HG02943 (cell line): ENCODE data around the gene ACER2.
"Not testable (repeated sequence)": the region's sequence is repeated elsewhere in the genome, so short reads cannot be mapped to it uniquely, and the experiment has no call there.

Experiments
- ATAC-seq: cut with Tn5 transposase; IDR thresholded peaks from one replicate; pipeline ENCODE4 v1.9.1; 2021; ENCODE audit warnings: mild to moderate bottlenecking, low read depth, moderate library complexity; ENCODE audit not compliant: unreplicated experiment

Gene ACER2

DNA sequence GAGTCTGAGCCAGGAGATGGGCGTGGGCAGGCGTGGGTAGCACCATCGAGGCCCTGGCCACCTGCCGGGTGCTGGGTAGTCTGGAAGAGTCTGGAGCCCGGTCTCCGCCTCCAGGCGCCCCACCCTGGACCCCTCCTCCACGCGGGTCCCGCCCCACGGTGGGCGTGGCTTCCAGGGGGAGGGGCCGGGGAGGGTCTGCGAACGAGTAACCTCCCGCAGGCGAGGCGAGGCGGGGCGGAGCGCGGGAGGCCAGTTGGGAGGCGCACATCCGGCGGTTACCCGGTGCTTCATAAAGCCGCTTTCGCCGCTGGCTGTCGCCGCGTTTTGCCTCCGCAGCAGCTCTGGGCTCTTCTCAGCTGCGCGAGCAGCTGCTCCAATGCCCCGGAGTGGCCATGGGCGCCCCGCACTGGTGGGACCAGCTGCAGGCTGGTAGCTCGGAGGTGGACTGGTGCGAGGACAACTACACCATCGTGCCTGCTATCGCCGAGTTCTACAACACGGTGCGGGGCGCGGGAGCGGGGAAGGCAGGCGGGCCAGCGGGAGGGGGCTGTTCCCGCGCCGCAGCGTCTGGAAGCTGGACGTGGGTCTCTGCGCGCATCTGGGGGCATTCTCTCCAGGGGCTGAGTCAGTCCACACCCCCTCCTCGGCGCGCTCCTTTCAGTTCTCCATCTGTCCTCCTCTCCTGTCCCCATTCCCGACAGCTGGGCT lies at the start of gene ACER2:
ACER2 (plus strand) TSS at position 317 of the 708 bp plus-strand sequence; CDS start at position 393, 76 bp downstream.
- peak; percentile 89 for ATAC-seq

DNA sequence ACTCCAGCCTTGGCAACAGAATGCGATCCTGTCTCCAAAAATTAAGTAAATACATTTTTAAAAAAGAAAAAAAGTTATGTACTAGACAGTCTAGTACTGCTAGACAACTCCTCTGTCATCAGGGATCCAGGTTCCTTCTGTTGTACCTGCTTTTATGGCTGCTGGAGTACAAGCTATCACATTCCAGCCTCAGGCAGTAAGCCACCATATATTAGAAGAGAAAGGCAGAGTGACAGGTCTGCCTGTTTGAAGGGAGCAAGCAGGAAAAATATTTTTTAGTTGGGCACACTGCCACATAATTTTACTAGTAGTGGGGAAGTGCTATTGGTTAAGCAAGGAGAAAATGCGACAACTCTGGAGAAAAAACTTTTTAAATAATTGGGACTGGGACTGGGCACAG lies 39.7 kb upstream of the ACER2 start:
- ATAC-seq: no peak

DNA sequence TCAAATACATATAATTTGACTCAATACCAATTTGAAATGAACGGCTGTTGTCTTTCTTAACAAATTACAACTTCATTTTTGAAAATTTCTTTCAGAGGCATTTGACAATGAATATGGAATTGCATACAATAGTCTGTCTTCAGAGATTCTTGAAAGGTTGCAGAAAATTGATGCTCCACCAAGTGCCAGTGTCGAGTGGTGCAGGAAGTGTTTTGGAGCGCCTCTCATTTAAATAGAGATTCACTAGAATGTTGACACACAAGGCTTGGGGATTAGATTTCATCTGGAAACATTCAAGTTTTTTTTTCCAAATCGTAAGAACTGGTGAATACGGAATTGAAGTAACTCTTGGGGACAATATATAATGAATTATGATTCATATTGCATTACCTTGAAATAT lies 36.9 kb upstream of the ACER2 start:
- no peak for ATAC-seq

DNA sequence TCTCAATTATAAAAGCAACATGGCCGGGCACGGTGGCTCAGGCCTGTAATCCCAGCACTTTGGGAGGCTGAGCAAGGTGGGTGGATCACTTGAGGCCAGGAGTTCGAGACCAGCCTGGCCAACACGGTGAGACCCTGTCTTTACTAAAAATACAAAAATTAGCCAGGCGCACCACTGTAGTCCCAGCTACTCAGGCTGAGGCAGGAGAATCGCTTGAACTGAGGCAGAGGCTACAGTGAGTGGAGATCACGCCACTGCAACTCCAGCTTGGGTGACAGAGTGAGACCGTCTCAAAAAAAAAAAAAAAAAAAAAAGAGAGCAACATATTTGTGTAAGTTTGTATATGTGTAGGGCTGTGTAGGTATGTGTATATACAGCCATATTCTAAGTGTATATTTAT lies 36.2 kb upstream of the ACER2 start:
- no peak for ATAC-seq

DNA sequence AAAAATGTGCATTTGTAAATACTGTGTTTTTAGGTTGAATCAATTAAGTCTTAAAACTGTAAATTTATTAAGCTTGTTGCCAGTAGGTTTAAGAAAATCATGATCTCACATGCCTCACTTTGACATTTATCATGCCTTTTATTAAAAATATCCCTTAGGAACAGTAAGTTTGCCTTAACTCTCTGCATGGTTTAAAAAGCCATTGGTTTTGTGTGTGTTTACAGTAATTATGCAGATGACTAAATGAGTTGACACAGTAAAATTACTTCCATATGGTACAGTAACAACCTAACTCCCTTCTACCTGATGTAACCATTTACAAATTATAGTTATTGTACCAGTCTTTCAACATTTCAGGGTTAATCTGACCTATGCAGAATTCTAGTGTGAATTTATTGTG lies 35.3 kb upstream of the ACER2 start:
- no peak for ATAC-seq

DNA sequence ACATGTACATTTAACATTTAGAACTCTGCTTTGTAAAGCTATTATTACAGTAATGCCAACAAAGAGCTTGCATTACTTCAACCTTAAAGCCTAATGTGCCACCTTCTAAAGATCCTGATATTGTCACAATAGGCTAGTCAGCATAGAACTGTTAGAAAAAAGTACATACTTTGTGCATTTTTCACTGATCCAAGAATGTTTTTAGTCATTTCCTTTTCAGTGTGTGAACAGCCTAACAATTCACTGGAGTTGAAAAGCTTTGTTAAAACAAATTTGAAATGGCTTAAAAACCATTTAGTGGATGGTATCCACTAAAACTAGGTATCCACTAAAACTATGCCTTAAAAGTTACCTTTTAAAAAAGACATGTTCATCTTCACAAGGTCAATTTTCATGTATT lies 33.3 kb upstream of the ACER2 start:
- ATAC-seq: no peak

DNA sequence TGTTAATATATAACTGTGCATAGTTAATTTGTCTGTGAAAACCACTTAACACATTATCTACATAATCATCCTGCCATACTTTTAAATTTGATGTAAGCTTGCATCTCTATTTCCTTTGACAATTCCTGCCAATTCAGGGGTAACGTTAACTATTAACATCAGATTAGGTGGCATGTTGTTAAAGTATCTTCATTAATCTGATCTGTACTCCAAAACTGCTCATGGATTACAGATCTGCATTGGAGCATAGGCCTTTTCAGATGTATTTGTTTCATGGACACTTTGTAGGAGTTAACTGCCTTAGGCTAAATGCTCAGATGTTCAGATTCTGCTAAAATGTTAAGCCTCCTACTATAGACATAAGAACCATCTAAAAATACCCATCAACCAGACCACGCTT lies 31.9 kb upstream of the ACER2 start:
- no peak for ATAC-seq

DNA sequence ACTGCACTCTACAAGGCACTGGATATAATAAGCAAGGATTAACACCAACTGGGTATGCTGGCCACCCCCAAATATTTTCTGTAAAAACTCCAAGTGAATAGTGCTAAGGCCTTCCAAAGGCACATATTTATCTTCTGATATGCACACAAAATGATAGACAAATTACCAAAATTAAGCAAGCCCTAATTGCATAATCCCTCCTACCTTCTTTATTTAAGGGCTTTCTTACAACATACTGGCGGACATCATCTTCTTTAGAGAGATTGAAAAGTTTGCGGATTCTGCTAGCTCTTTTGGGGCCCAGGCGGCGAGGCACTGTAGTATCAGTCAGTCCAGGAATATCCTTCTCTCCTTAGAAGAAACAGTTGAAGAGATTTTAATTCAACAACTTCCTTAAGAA lies 30.6 kb upstream of the ACER2 start:
- no peak for ATAC-seq

DNA sequence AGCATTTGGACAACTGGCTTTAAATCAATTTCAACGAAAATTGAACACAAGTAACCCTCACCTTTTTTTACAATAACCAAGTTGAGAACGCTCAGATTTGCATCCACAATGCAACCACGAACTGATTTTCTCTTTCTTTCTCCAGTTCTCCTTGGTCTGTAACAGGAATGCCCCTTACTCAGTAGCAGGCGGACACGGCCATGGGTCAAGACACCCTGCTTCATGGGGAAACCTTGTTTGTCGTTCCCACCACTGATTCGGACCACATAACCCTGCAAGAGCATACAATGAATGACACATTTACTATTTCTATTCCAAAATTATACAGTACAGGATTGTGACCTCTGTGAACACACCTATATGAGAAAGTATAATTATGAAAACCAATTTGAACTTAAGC lies 30.2 kb upstream of the ACER2 start:
- ATAC-seq: no peak

DNA sequence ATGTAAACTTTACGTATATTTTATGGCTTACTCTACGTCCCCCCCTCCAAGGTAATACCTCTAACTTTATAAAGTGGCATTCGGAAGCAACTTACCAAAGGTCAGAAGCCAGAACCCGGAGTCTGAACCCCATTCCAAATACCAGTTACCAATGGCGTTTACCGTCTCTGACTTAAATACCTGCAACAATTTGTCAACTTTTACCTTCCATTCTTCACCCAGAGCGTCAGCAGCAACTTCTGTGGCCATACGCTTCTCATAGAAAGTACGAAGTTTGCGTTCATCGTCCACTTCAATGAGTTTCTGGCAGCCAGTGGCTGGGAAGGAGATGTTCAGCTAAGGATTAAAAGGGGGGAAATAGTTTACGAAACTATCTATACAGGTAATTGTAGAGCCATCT lies 29.5 kb upstream of the ACER2 start:
- ATAC-seq: no peak

DNA sequence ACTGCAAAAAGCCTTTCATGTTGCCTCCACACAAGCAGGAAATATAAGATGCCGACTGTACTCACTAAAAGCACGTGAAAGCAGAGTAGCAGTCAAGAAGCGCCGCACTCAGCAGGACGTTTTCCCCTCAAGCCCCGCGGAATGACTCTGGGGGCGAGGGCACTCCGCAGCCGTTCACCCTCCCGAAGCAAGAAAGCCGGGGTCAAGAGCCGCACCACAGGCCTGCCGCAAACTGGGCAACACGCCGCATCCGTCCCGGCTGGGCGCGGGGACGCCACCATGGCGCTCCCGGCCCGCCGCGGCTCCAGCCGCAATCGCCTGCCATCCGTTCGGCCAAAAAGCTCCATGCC lies 29.1 kb upstream of the ACER2 start:
- peak; percentile 32 for ATAC-seq

DNA sequence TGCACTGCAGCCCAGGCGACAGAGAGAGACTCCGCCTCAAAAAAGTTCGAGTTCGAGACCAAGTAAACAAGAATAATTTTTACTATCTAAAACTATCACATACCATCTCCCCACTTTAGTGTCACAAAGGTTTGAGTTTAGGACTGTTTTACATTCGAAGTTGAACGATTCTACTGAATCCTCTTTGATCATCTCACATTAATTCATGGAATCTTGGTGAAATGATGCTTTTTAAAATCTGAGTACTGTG lies 28.1 kb upstream of the ACER2 start:
- no peak for ATAC-seq

DNA sequence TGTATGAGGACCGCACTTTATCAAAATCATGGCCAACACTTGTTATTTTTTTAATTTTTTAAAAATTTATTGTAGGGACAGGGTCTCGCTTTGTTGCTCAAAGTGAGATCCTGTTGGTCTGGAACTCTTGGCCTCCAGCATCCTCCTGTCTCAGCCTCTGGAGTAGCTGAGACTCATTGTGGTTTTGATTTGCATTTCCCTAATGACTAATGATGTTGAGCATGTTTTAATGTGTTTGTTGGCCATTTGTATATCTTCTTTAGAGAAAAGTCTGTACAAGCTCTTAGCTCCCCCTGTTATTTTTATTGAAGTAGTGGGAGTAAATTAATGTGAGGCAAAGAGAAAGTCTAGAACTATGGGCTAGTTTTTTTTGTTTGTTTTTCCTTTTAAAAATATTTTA lies 27.2 kb upstream of the ACER2 start:
- ATAC-seq: no peak

DNA sequence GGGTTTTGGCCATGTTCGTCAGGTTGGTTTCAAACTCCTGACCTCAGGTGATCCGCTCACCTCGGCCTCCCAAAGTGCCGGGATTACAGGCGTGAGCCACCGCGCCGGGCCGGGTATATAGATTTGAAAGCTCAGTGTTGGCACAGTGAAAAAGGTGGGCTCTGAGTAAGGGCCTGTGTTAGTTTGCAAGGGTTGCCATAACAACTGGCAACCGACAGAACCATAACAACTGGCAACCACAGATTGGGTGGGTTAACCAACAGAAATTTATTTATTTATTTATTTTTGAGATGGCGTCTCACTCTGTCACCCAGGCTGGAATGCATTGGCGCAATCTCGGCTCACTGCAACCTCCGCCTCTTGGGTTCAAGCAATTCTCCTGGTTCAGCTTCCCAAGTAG lies 23.6 kb upstream of the ACER2 start:
- not testable (repeated sequence) for ATAC-seq

DNA sequence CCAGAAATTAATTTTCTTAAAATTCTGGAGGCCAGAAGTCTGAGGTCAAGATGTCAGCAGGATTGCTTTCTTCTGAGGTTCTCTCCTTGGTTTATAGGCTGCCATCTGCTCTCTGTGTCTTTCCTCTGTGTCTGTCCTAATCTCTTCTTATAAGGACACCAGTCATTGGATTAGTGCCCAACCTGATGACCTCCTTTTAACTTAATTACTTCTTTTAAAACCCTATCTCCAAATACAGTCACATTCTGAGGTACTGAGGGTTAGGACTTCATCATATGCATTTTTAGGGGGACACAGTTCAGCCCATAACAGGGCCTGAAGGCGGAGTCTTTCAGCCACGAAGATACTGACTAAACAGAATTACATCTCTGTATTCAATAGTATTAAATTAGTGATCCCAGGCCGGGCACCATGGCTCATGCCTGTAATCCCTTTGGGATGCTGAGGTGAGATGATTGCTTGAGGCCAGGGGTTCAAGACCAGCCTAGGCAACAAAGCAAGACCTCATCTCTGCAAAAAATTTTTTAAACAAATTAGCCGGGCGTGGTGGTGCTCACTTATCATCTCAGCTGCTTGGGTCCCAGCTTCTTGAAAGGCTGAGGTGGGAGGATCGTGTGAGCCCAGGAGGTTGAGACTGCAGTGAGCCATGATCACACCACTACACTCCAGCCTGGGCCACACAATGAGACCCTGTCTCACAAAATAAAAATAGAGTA lies 22.9 kb upstream of the ACER2 start:
- no peak for ATAC-seq

DNA sequence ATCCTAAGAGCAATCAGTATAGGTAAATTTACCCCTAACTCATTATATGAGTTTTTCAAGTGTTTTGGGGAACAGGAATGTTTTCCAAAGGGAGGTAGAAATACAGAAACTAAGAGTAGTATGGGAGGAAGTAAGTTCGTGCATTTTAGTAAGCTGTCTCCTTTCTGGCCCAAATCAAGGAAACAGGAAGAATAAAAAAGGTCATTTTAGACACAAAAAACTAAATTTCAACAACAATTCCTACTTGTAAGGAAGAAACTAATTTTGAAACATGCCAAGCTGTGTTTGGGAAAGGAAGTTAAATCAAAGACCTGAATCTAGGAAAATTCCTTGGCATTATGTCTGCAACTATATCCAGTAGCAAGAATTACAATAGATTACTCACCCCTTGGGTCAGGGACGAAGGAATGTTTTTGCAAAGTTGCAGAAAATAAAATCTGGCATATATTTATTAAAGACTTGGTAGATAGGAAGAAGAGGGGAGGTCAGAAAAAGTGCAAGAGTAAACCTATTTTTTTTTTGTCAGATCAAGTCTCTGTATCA lies 22.2 kb upstream of the ACER2 start:
- no peak for ATAC-seq

DNA sequence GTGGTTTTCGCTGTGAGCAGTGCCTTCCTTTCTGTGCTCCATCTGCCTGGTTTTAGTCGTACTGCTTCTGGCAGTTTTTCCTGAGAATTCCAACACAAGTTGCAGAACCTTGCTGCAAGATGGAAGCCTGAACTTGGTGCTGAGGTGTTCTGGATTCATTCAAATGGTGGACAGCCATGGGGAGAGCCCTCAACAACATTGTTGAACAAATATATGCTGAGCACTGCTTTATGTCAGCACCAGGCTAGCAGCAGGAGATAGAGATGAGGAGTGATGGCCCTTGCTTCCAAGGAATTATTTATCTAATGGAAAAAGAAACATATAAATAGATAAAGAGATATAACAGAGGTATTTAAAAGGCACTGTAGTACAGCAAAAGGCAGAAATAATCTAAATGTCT lies 21.5 kb upstream of the ACER2 start:
- ATAC-seq: no peak

DNA sequence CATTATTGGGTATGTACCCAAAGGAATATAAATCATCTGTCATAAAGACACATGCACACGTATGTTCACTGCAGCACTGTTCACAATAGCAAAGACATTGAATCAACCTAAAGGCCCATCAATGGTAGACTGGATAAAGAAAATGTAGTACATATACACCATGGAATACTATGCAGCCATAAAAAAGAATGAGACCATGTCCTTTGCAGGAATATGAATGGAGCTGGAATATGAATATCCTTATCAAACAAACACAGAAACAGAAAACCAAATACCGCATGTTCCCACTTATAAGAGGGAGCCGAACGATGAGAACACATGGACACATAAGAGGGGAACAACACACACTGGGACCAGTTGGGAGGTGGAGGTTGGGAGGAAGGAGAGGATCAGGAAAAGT lies 19.3 kb upstream of the ACER2 start:
- ATAC-seq: not testable (repeated sequence)

DNA sequence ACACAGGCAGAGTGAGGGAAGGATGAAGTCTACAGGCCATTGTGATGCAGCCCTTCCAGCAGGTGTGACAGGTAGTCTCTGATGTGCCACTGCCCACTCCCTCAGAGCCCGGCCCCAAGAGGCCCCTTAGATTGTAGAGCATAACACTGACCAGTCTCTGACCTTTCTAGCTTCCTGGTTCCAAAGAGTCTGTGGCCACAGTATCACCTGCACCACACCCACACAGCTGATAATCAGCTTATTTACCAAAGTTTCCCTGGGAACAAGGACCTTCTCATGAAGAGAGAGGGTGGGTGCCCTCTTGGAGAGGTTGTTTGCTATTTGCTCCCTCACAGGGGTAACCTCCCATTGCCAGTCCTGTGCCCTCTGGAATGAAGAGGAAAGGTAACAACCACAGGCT lies 11.0 kb upstream of the ACER2 start:
- no peak for ATAC-seq

DNA sequence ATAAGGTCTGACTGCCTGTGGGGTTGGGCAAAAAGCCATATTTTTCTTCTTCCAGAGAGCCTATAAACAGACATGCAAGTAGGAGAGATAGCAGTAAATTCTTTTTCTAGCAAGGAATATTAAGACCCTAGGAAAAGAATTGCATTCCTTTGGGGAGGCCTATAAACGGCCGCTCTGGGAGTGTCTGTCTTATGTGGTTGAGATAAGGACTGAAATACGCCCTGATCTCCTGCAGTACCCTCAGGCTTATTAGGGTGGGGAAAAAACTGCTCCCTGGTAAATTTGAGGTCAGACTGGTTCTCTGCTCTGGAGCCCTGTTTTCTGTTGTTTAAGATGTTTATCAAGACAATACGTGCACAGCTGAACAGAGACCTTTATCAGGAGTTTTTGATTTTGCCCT lies 5.6 kb upstream of the ACER2 start:
- not testable (repeated sequence) for ATAC-seq

DNA sequence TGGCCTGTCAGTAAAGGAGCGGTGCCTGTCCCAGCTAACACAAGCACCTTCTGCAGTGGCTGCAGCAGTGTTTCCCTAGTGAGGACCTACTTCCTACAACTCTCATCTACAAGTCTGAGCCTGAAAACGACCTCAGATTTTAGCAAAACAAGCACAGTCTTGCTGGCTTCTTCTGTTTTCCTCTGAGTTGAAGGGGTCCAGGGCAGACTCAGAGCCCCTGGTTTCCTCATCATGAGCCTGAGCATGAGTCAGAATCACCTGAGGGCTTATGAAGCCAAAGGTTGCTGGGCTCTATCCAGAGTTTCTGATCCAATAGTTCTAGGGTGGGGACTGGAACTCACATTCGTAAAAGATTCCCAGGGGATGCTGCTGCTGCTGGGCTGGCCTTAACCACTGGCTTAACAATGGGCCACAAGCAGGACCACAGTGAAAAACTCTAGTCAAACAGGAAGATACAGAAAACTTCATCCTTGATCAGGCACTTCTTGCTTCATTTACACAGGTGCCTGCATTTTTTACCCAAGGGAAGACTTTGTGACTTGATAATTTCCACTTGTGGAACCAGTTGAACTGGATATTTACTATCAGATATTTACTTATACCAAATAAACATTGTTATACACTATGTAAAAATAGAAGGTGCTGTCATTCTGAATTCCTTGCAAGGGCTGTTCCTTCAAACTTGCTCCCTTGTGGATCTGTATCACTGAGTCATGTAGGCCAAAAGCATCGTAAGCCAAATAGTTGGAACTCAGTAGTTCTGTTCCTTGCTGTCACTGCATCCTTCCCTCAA lies 4.3 kb upstream of the ACER2 start:
- no peak for ATAC-seq

DNA sequence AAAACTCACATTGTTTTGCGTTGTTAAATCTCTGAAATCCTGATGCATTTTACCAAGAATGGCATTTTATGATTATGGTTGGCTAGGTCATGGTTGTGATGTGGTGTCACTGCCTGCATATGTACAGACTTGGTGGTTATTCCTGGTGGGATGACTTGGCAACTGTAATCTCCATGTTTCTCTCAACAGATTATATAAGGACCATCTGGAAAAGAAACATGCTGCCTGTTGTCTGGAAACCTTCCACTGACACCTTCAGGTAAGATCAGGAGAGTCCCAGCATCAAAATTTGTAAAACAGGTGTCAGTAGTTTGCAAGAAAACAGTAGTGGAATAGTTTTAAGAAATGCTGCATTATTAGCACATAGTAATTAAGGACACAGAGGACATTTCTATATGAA lies 3.0 kb upstream of the ACER2 start:
- ATAC-seq: no peak
